WTC11 (cell line): ENCODE measurements around the gene C17orf50. TPM values are rescaled to one million over a fixed set of nuclear protein-coding genes. Genes with fewer than 3 reads are reported as not detected.

Experiments
- ATAC-seq: fragments of 200-7000 bp; cut with Tn5 transposase; 2 replicates; pipeline ENCODE4 v1.10.0; 2021; ENCODE audit warnings: mild to moderate bottlenecking, moderate library complexity
- CTCF ChIA-PET: fragments of 300-600 bp; sonication (Branson Sonifier 250); formaldehyde crosslinking; loops from one replicate; lab custom pipeline; 2021; ENCODE audit warnings: antibody characterized with exemption; lab: Charles Lee
- POLR2A ChIA-PET: fragments of 350-600 bp; sonication (Branson Sonifier 250); formaldehyde crosslinking; loops from one replicate; lab custom pipeline; 2021; ENCODE audit warnings: antibody characterized with exemption; lab: Charles Lee
- DNase-seq: peaks from one replicate; pipeline ENCODE4 v3.0.0; 2021; ENCODE audit warnings: low spot score
- H3K27ac Mint-ChIP-seq: 2 replicates; pipeline ENCODE4 v1.8.0; 2021; ENCODE audit warnings: mixed read lengths
- H3K27me3 Mint-ChIP-seq: 2 replicates; pipeline ENCODE4 v1.8.0; 2021; ENCODE audit warnings: low read depth, mild to moderate bottlenecking, moderate library complexity, mixed read lengths
- H3K36me3 Mint-ChIP-seq: 2 replicates; pipeline ENCODE4 v1.8.0; 2021; ENCODE audit warnings: mixed read lengths
- H3K4me1 Mint-ChIP-seq: 2 replicates; pipeline ENCODE4 v1.8.0; 2022; ENCODE audit warnings: mixed read lengths
- H3K4me3 Mint-ChIP-seq: 2 replicates; pipeline ENCODE4 v1.8.0; 2021; ENCODE audit warnings: mild to moderate bottlenecking, moderate library complexity, mixed read lengths
- H3K9me3 Mint-ChIP-seq: 2 replicates; pipeline ENCODE4 v1.8.0; 2021; ENCODE audit warnings: mixed read lengths
- EMX1 ChIP-seq: fragments of 250-450 bp; sonication (Bioruptor Pico); IDR thresholded peaks from 2 replicates; pipeline ENCODE4 v1.8.0; 2021; ENCODE audit warnings: mild to moderate bottlenecking
- ESRRA ChIP-seq: sonication (generic); formaldehyde crosslinking; IDR thresholded peaks from 2 replicates; pipeline ENCODE4 v1.8.1; 2022; ENCODE audit warnings: mild to moderate bottlenecking, missing genetic modification reagents, borderline replicate concordance
- FOXJ3 ChIP-seq: sonication (generic); formaldehyde crosslinking; IDR thresholded peaks from 2 replicates; pipeline ENCODE4 v1.9.0; 2021; ENCODE audit warnings: missing genetic modification reagents, mild to moderate bottlenecking, borderline replicate concordance
- GTF2I ChIP-seq: fragments of 250-450 bp; sonication (Bioruptor Pico); conservative IDR thresholded peaks from 2 replicates; pipeline ENCODE4 v1.4.0; 2021; ENCODE audit warnings: mild to moderate bottlenecking
- JUN ChIP-seq: sonication (generic); formaldehyde crosslinking; IDR thresholded peaks from 2 replicates; pipeline ENCODE4 v1.8.0; 2023; ENCODE audit warnings: mild to moderate bottlenecking, missing genetic modification reagents
- NR1H2 ChIP-seq: sonication (generic); formaldehyde crosslinking; IDR thresholded peaks from 2 replicates; pipeline ENCODE4 v1.9.0; 2021; ENCODE audit warnings: mild to moderate bottlenecking, moderate library complexity, missing genetic modification reagents
- NR2C2 ChIP-seq: sonication (generic); formaldehyde crosslinking; IDR thresholded peaks from 2 replicates; pipeline ENCODE4 v1.8.0; 2022; ENCODE audit warnings: mild to moderate bottlenecking, missing genetic modification reagents
- OVOL2 ChIP-seq: fragments of 250-450 bp; sonication (Bioruptor Pico); IDR thresholded peaks from 2 replicates; pipeline ENCODE4 v1.9.0; 2021; ENCODE audit warnings: mild to moderate bottlenecking, borderline replicate concordance
- TEAD1 ChIP-seq: sonication (generic); formaldehyde crosslinking; IDR thresholded peaks from 2 replicates; pipeline ENCODE4 v1.8.0; 2022; ENCODE audit warnings: mild to moderate bottlenecking, missing genetic modification reagents
- TP53 ChIP-seq: sonication (generic); formaldehyde crosslinking; IDR thresholded peaks from 2 replicates; pipeline ENCODE4 v1.8.1; 2023; ENCODE audit warnings: mild to moderate bottlenecking, missing genetic modification reagents
- ZNF121 ChIP-seq: sonication (generic); formaldehyde crosslinking; IDR thresholded peaks from 2 replicates; pipeline ENCODE4 v1.8.0; 2023; ENCODE audit warnings: missing genetic modification reagents
- ZNF416 ChIP-seq: fragments of 250-450 bp; sonication (Bioruptor Pico); IDR thresholded peaks from 2 replicates; pipeline ENCODE4 v1.9.0; 2021; ENCODE audit warnings: mild to moderate bottlenecking, inconsistent platforms
- total RNA-seq: library from RNA; stranded (reverse); gene quantifications from 3 replicates; pipeline ENCODE4 v1.2.3, GENCODE V29; 2021
- TF ChIP-seq, protein P1 (sequence below): sonication (generic); formaldehyde crosslinking; conservative IDR thresholded peaks from 2 replicates; pipeline ENCODE4 v1.8.1; 2022; ENCODE audit warnings: mild to moderate bottlenecking, missing genetic modification reagents
- TF ChIP-seq, protein P2 (sequence below): fragments of 250-450 bp; sonication (Bioruptor Pico); IDR thresholded peaks from 2 replicates; pipeline ENCODE4 v1.9.0; 2021; ENCODE audit warnings: moderate library complexity, mild to moderate bottlenecking, inconsistent platforms, borderline replicate concordance
- TF ChIP-seq, protein P3 (sequence below): sonication (generic); formaldehyde crosslinking; IDR thresholded peaks from 2 replicates; pipeline ENCODE4 v1.8.0; 2022; ENCODE audit warnings: mild to moderate bottlenecking, missing genetic modification reagents
- TF ChIP-seq, protein P4 (sequence below): sonication (generic); formaldehyde crosslinking; IDR thresholded peaks from 2 replicates; pipeline ENCODE4 v1.8.0; 2022; ENCODE audit warnings: mild to moderate bottlenecking, missing genetic modification reagents
- TF ChIP-seq, protein P5 (sequence below): sonication (generic); formaldehyde crosslinking; IDR thresholded peaks from 2 replicates; pipeline ENCODE4 v1.8.1; 2023; ENCODE audit warnings: mild to moderate bottlenecking, missing genetic modification reagents
- TF ChIP-seq, protein P6 (sequence below): sonication (generic); formaldehyde crosslinking; IDR thresholded peaks from 2 replicates; pipeline ENCODE4 v1.8.0; 2022; ENCODE audit warnings: mild to moderate bottlenecking, missing genetic modification reagents
- TF ChIP-seq, protein P7 (sequence below): sonication (generic); formaldehyde crosslinking; IDR thresholded peaks from 2 replicates; pipeline ENCODE4 v1.8.0; 2023; ENCODE audit warnings: missing genetic modification reagents, mild to moderate bottlenecking, borderline replicate concordance

Gene C17orf50
- total RNA-seq, 1 experiment from 2014 or later: 0.35 TPM

DNA sequence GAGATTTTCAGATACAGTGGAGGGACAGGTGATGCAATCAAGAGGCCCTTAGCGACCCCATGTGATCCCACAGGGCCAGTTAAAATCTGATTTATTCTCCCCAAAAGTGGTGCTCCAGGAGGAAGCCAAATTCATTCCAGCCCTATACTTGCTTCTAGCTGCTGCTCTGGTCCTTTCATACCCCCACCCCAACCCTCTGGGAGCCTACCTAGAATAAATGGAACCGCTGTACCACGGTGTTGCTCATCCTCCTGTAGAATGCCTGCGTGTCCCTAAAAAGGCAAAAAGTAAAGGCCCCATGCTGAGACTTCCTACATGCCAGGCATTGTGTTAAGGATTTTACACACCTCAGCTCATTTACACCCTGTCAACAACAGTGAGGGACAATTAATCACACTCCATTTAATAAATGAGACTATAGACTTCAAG, 31.3 kb upstream of the C17orf50 start:
- no peaks in the 10 kb centered on the region for H3K9me3 Mint-ChIP-seq
- peaks cover 15% of the 10 kb centered on the region for H3K36me3 Mint-ChIP-seq
- DNase-seq: no peak
- H3K4me1 Mint-ChIP-seq: peaks cover 51% of the 10 kb centered on the region
- no peak for TF ChIP-seq EMX1 (CRISPR knock-in tag)
- TF ChIP-seq FOXJ3 (CRISPR knock-in tag): no peak
- TF ChIP-seq, all 79 proteins: peak for 0
- ChIA-PET POLR2A (interaction anchor here (0.6 kb wide), 1 partner anchor 34 kb away, joined by 4 read pairs; no protein-coding TSS in a partner anchor), CTCF (interaction anchor here (2.2 to 8.1 kb wide), 3 partner anchors 18 to 134 kb away, joined by 7 to 85 read pairs (median 34); no protein-coding TSS in a partner anchor)
- Mint-ChIP-seq H3K4me3 (peak overlapping the region; percentile 27; the same call in 1 of the 2 replicates), H3K27ac (no peak overlapping the region), H3K27me3 (peaks cover 16% of the 10 kb centered on the region)
- ATAC-seq: no peak

DNA sequence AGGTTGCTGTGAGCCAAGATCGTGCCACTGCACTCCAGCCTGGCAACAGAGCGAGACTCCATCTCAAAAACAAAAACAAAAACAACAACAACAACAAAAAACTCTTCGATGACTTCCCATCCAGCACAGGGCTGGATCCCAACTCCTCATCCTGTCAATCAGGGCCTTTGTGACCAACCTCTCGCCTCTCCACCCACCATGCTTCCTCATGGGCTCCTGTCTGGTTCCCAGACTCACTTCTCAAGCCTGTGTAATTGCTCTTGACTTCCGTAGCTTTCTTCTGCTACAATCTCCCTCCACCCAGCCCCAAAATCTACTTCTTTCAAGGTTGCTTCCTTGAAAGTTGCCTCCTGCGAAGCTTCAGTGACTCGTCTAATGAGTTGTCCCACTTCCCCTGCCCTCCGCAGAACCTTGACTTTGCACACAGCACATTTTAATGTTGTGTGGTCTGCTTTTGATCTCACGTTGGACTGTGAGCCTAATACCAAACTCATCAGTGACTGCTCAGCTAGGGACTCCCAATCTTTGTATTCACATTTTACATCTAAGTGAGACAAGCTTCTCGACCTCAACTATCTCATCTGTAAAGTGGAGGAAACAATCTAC, 30.2 kb upstream of the C17orf50 start:
- POLR2A ChIA-PET: no interaction called here
- ATAC-seq: no peak
- H3K36me3 Mint-ChIP-seq: 0 out of 2 replicates have a peak, but pooled peaks cover 5% of the 10 kb centered on the region
- DNase-seq: no peak
- no peaks in the 10 kb centered on the region for H3K9me3 Mint-ChIP-seq
- H3K4me3 Mint-ChIP-seq: peak overlapping the region; percentile 69
- CTCF ChIA-PET: interaction anchor here (1.5 to 8.1 kb wide), 6 partner anchors 11 to 135 kb away, joined by 7 to 85 read pairs (median 16); partner anchors contain the start of gene TAF15
- H3K4me1 Mint-ChIP-seq: peaks cover 47% of the 10 kb centered on the region
- TF ChIP-seq JUN (CRISPR knock-in tag): no peak
- TF ChIP-seq TP53 (CRISPR knock-in tag): no peak
- no peak for TF ChIP-seq NR2C2 (CRISPR knock-in tag)
- TF ChIP-seq, protein P1, sequence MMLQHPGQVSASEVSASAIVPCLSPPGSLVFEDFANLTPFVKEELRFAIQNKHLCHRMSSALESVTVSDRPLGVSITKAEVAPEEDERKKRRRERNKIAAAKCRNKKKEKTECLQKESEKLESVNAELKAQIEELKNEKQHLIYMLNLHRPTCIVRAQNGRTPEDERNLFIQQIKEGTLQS (CRISPR knock-in tag): no peak
- no peak for TF ChIP-seq ESRRA
- no peak for TF ChIP-seq NR1H2
- TF ChIP-seq, protein P2, sequence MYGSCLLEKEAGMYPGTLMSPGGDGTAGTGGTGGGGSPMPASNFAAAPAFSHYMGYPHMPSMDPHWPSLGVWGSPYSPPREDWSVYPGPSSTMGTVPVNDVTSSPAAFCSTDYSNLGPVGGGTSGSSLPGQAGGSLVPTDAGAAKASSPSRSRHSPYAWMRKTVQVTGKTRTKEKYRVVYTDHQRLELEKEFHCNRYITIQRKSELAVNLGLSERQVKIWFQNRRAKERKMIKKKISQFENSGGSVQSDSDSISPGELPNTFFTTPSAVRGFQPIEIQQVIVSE (CRISPR knock-in tag): no peak
- TF ChIP-seq ZNF416 (CRISPR knock-in tag): no peak
- TF ChIP-seq ZNF121 (CRISPR knock-in tag): no peak
- TF ChIP-seq, protein P3, sequence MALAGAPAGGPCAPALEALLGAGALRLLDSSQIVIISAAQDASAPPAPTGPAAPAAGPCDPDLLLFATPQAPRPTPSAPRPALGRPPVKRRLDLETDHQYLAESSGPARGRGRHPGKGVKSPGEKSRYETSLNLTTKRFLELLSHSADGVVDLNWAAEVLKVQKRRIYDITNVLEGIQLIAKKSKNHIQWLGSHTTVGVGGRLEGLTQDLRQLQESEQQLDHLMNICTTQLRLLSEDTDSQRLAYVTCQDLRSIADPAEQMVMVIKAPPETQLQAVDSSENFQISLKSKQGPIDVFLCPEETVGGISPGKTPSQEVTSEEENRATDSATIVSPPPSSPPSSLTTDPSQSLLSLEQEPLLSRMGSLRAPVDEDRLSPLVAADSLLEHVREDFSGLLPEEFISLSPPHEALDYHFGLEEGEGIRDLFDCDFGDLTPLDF (CRISPR knock-in tag): no peak
- TF ChIP-seq, protein P4, sequence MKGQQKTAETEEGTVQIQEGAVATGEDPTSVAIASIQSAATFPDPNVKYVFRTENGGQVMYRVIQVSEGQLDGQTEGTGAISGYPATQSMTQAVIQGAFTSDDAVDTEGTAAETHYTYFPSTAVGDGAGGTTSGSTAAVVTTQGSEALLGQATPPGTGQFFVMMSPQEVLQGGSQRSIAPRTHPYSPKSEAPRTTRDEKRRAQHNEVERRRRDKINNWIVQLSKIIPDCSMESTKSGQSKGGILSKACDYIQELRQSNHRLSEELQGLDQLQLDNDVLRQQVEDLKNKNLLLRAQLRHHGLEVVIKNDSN: no peak
- TF ChIP-seq, protein P5, sequence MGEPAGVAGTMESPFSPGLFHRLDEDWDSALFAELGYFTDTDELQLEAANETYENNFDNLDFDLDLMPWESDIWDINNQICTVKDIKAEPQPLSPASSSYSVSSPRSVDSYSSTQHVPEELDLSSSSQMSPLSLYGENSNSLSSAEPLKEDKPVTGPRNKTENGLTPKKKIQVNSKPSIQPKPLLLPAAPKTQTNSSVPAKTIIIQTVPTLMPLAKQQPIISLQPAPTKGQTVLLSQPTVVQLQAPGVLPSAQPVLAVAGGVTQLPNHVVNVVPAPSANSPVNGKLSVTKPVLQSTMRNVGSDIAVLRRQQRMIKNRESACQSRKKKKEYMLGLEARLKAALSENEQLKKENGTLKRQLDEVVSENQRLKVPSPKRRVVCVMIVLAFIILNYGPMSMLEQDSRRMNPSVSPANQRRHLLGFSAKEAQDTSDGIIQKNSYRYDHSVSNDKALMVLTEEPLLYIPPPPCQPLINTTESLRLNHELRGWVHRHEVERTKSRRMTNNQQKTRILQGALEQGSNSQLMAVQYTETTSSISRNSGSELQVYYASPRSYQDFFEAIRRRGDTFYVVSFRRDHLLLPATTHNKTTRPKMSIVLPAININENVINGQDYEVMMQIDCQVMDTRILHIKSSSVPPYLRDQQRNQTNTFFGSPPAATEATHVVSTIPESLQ: no peak
- TF ChIP-seq GTF2I (CRISPR knock-in tag): no peak
- TF ChIP-seq OVOL2 (CRISPR knock-in tag): no peak
- TF ChIP-seq, all 79 proteins: peak for 0
- Mint-ChIP-seq H3K27ac (no peak overlapping the region), H3K27me3 (peaks cover 16% of the 10 kb centered on the region)

DNA sequence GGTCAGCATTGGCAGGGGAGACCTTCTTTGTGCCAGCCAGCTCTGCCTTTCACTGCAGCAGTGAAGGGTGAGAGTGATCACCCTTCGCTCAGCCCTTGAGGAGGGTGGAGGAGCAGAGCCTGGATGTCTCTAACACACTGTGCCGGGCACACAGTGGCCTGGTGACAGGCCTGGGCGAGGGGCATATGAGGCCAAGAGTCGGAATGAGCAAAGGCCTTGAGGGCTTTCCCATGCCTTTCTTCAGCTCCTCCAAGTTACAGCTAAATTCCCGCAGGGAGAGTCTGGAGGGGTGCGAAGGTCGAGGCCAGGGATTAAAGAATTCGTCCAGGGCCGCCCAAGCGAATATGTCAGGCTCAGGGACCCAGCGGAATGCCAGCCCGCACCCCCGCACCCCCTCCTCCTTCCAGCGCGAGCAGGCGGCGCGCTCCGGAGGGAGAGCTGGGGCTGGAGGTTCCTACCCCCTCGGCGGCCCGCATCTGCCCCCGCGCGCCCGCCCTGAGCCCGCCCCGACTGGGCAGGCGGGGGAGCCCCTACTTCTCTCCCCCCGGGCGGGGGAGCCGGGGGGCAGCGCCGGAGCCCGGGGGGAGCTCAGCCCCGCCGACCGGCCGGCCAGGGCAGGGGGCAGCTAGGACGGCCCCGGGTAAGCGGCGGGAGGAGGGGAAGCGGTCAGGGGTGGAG, 29.3 kb upstream of the C17orf50 start, which contains the start of gene RASL10B:
Gene RASL10B (plus strand): TSS at position 401 of the 678 bp plus-strand sequence. CDS start 3,546 bp downstream, outside the sequence.
- DNase-seq (peak; percentile 80), ATAC-seq (peak; percentile 75)
- ChIA-PET POLR2A (interaction anchor here (1.0 to 1.6 kb wide), 2 partner anchors 8 to 77 kb away, joined by 3 to 7 read pairs; partner anchors contain the start of gene TAF15), CTCF (interaction anchor here (0.9 to 8.1 kb wide), 11 partner anchors 9 to 140 kb away, joined by 3 to 85 read pairs (median 7); partner anchors contain the start of gene TAF15)
- peaks cover 39% of the 10 kb centered on the region for H3K4me1 Mint-ChIP-seq
- H3K9me3 Mint-ChIP-seq: no peaks in the 10 kb centered on the region
- peaks cover 16% of the 10 kb centered on the region for H3K27me3 Mint-ChIP-seq
- H3K27ac Mint-ChIP-seq: no peak within 1 kb of the TSS
- no peaks in the 10 kb centered on the region for H3K36me3 Mint-ChIP-seq
- H3K4me3 Mint-ChIP-seq: peak within 1 kb of the TSS; percentile 85
- peak; percentile 68 for TF ChIP-seq TEAD1 (CRISPR knock-in tag)
- TF ChIP-seq, protein P6, sequence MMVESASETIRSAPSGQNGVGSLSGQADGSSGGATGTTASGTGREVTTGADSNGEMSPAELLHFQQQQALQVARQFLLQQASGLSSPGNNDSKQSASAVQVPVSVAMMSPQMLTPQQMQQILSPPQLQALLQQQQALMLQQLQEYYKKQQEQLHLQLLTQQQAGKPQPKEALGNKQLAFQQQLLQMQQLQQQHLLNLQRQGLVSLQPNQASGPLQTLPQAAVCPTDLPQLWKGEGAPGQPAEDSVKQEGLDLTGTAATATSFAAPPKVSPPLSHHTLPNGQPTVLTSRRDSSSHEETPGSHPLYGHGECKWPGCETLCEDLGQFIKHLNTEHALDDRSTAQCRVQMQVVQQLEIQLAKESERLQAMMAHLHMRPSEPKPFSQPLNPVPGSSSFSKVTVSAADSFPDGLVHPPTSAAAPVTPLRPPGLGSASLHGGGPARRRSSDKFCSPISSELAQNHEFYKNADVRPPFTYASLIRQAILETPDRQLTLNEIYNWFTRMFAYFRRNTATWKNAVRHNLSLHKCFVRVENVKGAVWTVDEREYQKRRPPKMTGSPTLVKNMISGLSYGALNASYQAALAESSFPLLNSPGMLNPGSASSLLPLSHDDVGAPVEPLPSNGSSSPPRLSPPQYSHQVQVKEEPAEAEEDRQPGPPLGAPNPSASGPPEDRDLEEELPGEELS: no peak
- TF ChIP-seq, protein P7, sequence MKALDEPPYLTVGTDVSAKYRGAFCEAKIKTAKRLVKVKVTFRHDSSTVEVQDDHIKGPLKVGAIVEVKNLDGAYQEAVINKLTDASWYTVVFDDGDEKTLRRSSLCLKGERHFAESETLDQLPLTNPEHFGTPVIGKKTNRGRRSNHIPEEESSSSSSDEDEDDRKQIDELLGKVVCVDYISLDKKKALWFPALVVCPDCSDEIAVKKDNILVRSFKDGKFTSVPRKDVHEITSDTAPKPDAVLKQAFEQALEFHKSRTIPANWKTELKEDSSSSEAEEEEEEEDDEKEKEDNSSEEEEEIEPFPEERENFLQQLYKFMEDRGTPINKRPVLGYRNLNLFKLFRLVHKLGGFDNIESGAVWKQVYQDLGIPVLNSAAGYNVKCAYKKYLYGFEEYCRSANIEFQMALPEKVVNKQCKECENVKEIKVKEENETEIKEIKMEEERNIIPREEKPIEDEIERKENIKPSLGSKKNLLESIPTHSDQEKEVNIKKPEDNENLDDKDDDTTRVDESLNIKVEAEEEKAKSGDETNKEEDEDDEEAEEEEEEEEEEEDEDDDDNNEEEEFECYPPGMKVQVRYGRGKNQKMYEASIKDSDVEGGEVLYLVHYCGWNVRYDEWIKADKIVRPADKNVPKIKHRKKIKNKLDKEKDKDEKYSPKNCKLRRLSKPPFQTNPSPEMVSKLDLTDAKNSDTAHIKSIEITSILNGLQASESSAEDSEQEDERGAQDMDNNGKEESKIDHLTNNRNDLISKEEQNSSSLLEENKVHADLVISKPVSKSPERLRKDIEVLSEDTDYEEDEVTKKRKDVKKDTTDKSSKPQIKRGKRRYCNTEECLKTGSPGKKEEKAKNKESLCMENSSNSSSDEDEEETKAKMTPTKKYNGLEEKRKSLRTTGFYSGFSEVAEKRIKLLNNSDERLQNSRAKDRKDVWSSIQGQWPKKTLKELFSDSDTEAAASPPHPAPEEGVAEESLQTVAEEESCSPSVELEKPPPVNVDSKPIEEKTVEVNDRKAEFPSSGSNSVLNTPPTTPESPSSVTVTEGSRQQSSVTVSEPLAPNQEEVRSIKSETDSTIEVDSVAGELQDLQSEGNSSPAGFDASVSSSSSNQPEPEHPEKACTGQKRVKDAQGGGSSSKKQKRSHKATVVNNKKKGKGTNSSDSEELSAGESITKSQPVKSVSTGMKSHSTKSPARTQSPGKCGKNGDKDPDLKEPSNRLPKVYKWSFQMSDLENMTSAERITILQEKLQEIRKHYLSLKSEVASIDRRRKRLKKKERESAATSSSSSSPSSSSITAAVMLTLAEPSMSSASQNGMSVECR (CRISPR knock-in tag): peak; percentile 52; the same call in 1 of the 2 replicates
